HG03095 (cell line): Measurements from ENCODE around the gene PIGU.
"Not testable (repeated sequence)": the region's sequence is repeated elsewhere in the genome, so short reads cannot be mapped to it uniquely, and the experiment has no call there.

ENCODE experiments used
- ATAC-seq: cut with Tn5 transposase; IDR thresholded peaks from one replicate; pipeline ENCODE4 v1.9.1; 2021; ENCODE audit warnings: moderate library complexity; ENCODE audit not compliant: unreplicated experiment

The PIGU gene, protein sequence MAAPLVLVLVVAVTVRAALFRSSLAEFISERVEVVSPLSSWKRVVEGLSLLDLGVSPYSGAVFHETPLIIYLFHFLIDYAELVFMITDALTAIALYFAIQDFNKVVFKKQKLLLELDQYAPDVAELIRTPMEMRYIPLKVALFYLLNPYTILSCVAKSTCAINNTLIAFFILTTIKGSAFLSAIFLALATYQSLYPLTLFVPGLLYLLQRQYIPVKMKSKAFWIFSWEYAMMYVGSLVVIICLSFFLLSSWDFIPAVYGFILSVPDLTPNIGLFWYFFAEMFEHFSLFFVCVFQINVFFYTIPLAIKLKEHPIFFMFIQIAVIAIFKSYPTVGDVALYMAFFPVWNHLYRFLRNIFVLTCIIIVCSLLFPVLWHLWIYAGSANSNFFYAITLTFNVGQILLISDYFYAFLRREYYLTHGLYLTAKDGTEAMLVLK

GRCh38 chr20:34676642-34677373, at the start of gene PIGU:
PIGU (minus strand) TSS chr20:34677092; CDS start chr20:34677085, 7 bp downstream.
- ATAC-seq, result peak; percentile 89

DNA sequence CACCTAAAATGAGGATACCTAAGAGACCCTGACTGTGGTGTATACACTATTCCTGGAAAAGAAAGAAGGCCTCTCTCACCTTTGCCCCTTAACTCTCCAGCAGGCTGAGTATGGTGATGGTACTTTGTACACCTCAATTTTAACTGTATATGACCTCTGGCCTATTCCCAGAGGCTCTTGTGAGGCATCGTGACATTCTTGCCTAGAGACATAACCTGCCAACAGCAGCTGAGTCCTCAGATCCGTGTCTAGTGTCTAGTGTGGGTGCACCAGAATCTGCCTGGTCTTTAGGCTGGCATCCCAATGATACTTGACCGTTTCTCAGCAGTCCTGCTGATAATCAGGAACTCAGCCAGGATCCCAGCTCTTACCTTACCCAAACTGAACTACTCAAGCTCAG, 47.3 kb upstream of the PIGU start:
- no peak for ATAC-seq

- ATAC-seq, result not testable (repeated sequence)
These were observed 45.7 kb upstream of the PIGU start for GRCh38 chr20:34722560-34722959.

DNA sequence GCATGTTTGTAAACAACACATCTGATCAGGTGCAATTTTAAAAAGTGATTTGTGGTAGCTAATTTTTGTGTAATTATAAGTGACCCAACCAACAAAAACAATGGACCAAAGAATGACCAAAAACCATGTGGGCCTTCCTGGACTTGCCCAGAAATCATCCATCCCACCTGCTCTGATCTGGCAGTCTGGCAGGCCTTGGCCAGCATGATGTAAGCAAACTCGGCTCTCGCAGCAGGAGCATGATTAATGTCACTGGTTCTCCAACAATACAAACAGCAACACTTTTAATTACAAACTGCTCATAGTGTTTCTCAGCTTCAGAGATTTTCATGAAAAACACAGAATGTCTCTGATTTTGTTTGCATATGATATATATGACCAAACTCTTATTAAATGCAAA, 43.4 kb upstream of the PIGU start:
- no peak for ATAC-seq

- peak; percentile 88 for ATAC-seq
These were observed 42.5 kb upstream of the PIGU start for GRCh38 chr20:34719242-34720017.

- ATAC-seq, result no peak
These were observed 40.6 kb upstream of the PIGU start for GRCh38 chr20:34717230-34718095.

- no peak for ATAC-seq
These were observed 40.0 kb upstream of the PIGU start for GRCh38 chr20:34716921-34717229.

GRCh38 chr20:34715384-34715783, 38.5 kb upstream of the PIGU start:
- no peak for ATAC-seq

GRCh38 chr20:34713944-34714515, 37.1 kb upstream of the PIGU start:
- ATAC-seq, result not testable (repeated sequence)

- ATAC-seq, result no peak
These were observed 36.5 kb upstream of the PIGU start for GRCh38 chr20:34713194-34713943.

- no peak for ATAC-seq
These were observed 35.8 kb upstream of the PIGU start for GRCh38 chr20:34712525-34713192.

DNA sequence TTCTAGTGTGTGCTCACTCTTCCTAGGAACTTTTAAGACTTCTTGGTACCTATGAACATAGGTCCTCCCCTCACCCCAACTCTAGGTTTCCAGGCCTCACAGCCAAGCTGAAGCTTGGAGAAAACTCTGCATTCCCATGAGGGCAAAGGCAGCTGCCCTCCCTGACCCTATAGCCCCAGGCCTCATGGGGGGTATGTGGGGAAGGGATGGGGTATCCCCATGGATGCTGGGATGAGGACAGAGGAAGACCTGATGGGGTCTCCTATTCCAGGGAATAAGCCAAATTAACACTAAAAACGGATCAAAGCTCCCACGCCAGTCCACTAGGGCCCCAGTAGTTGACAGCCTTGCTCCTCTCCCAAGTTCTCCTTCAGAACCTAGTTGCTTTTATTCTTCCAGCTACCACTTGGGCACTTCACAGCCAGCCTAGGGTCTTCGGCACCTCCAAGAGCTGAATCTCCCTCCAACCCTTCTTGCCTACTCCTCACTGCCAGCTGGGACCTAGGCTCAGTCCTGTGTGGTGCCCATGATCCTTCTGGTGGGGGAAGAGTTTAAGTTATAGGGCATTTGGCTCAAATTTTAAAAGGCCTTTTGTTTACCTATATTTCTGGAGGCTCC, 35.0 kb upstream of the PIGU start:
- no peak for ATAC-seq

DNA sequence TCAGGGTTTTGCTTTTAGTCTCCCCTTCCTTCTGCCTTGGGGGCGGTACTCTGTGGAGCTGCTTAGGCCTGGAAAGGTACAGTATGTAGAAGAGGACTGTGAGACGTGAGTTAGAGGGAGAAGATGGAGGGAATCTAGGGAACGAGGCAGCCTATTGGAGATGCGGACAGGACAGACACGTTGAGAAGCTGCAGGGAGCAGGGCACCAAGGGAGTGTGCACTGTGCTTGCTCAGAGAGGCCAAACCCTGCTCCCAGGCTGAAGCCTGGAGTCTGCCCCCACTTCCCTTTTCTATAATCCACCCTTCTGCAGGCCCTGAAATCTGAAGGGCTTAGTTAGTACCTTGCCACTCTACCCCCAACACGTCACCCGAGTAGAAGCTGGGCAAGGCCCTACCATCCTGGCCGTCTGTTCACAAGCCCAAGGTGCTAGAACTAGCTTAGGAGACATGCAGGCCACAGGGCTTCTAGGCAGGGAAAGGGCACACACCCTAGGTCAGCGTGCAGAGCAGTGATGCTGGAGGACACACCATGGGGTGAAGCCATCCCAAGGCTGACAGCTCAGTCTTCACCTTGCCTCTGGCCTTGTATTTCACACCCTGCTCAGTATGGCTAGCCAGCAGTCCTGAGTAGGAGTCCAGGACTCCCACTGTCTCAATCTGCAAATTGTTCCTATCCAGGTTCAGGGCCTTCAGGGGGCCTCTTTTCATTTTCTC, 34.1 kb upstream of the PIGU start:
- no peak for ATAC-seq

GRCh38 chr20:34710568-34710839, 33.6 kb upstream of the PIGU start:
- ATAC-seq, result no peak

DNA sequence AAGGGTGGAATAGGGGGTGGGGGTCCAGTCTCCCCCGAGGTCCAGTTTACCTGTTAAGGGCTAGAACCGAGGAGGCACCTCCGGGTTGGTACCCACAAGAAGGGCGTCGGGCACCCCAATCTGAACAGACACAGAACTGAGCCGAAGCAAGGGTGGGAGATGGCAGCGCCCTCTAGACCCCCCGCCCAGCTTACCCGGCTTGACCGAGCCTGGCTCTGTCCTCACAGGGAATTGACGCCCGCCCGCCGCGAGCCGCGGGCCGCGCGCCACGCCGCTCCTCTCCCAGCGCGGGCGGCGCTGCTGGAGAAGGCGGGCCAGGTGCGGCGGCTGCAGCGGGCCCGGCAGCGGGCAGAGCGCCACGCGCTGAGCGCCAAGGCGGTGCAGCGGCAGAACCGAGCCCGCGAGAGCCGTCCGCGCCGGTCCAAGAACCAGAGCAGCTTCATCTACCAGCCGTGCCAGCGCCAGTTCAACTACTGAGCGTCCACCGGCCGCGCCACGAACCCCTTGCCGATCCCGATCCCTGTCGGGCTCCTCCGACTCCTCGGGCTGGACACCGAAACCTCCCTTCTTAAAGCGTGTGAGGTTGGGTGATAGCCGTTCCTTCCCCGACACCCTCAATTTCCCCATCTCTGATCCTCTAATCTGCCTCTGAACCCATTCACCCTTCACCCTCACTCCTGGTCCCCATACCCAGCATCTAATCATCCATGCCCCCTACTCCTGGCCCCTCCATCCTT, 33.1 kb upstream of the PIGU start:
- ATAC-seq, result peak; percentile 14

- peak; percentile 45 for ATAC-seq
These were observed 32.3 kb upstream of the PIGU start for GRCh38 chr20:34709044-34709830.

GRCh38 chr20:34708621-34709043, 31.7 kb upstream of the PIGU start:
- ATAC-seq, result peak; percentile 14
